HFFc6 (cell line): ENCODE data around the gene SCN1B. TPM values are rescaled to one million over a fixed set of nuclear protein-coding genes. Genes with fewer than 3 reads are reported as not detected.
A peak's percentile ranks its signal among the peaks of the same experiment; 100 is the strongest.

Experiments
- DNase-seq: peaks from one replicate; pipeline ENCODE4 v3.0.0-alpha.2; 2018
- H3K27ac Mint-ChIP-seq: 2 replicates; pipeline ENCODE4 v1.8.0; 2020; ENCODE audit warnings: mild to moderate bottlenecking, mixed read lengths
- H3K27me3 Mint-ChIP-seq: 2 replicates; pipeline ENCODE4 v1.8.0; 2021; ENCODE audit warnings: mild to moderate bottlenecking, moderate library complexity, mixed read lengths; ENCODE audit not compliant: insufficient read depth
- H3K36me3 Mint-ChIP-seq: 2 replicates; pipeline ENCODE4 v1.8.0; 2021; ENCODE audit warnings: low read depth, mixed read lengths
- H3K4me1 Mint-ChIP-seq: 2 replicates; pipeline ENCODE4 v1.8.0; 2020; ENCODE audit warnings: low read depth, mixed read lengths
- H3K4me3 Mint-ChIP-seq: 2 replicates; pipeline ENCODE4 v1.8.0; 2020; ENCODE audit warnings: mild to moderate bottlenecking, moderate library complexity, mixed read lengths
- H3K9me3 Mint-ChIP-seq: 2 replicates; pipeline ENCODE4 v1.8.0; 2020; ENCODE audit warnings: mild to moderate bottlenecking, mixed read lengths
- CTCF ChIP-seq: fragments of 200-600 bp; sonication (generic); IDR thresholded peaks from 2 replicates; pipeline ENCODE4 v1.5.0; 2021; ENCODE audit warnings: antibody characterized with exemption, mild to moderate bottlenecking
- total RNA-seq, 6 experiments: library from RNA; stranded (reverse); fragmentation: NEBNext Ultra II Directional; extraction: Animal tissue kit (Norgen Biotek cat#: 25700); gene quantifications; 2 replicates in 1 of 6; 3 replicates in 5 of 6; pipeline ENCODE4 v1.2.3, GENCODE V29; 2021

The SCN1B gene
- total RNA-seq, 6 experiments from 2014 or later, result 6.8 to 14.2 (median 12.6) TPM

- DNase-seq, result peak; percentile 62
- Mint-ChIP-seq H3K27ac (no peak overlapping the region), H3K27me3 (peaks cover 6% of the 10 kb centered on the region), H3K4me1 (peaks cover 31% of the 10 kb centered on the region), H3K9me3 (peaks cover 4% of the 10 kb centered on the region; the same call in 1 of the 2 replicates), H3K36me3 (peaks cover 6% of the 10 kb centered on the region; the same call in 1 of the 2 replicates), H3K4me3 (no peak overlapping the region)
- peak; percentile 97 for TF ChIP-seq CTCF
These were observed 36.7 kb downstream of the SCN1B start for GRCh38 chr19:35066691-35067563.

- DNase-seq, result no peak
- no peak for TF ChIP-seq CTCF
- H3K4me1 Mint-ChIP-seq, result peaks cover 22% of the 10 kb centered on the region
- H3K4me3 Mint-ChIP-seq, result peak overlapping the region; percentile 70; the same call in 1 of the 2 replicates
- H3K27me3 Mint-ChIP-seq, result peaks cover 3% of the 10 kb centered on the region
- H3K27ac Mint-ChIP-seq, result no peak overlapping the region
- H3K36me3 Mint-ChIP-seq, result peaks cover 6% of the 10 kb centered on the region; the same call in 1 of the 2 replicates
- peaks cover 4% of the 10 kb centered on the region; the same call in 1 of the 2 replicates for H3K9me3 Mint-ChIP-seq
These were observed 38.8 kb downstream of the SCN1B start for GRCh38 chr19:35068941-35069634.

- peaks cover 19% of the 10 kb centered on the region for H3K4me1 Mint-ChIP-seq
- H3K36me3 Mint-ChIP-seq, result peaks cover 6% of the 10 kb centered on the region; the same call in 1 of the 2 replicates
- no peak overlapping the region for H3K27ac Mint-ChIP-seq
- TF ChIP-seq CTCF, result no peak
- H3K27me3 Mint-ChIP-seq, result peaks cover 5% of the 10 kb centered on the region
- peaks cover 4% of the 10 kb centered on the region; the same call in 1 of the 2 replicates for H3K9me3 Mint-ChIP-seq
- no peak overlapping the region for H3K4me3 Mint-ChIP-seq
- no peak for DNase-seq
These were observed 39.4 kb downstream of the SCN1B start for GRCh38 chr19:35069696-35070095.

GRCh38 chr19:35070471-35070870 lies 40.2 kb downstream of the SCN1B start:
- Mint-ChIP-seq H3K9me3 (peaks cover 4% of the 10 kb centered on the region; the same call in 1 of the 2 replicates), H3K4me1 (peaks cover 19% of the 10 kb centered on the region), H3K27me3 (peaks cover 5% of the 10 kb centered on the region), H3K36me3 (peaks cover 6% of the 10 kb centered on the region; the same call in 1 of the 2 replicates), H3K4me3 (no peak overlapping the region), H3K27ac (no peak overlapping the region)
- TF ChIP-seq CTCF, result no peak
- DNase-seq, result no peak

GRCh38 chr19:35073516-35073915 lies 43.2 kb downstream of the SCN1B start:
- DNase-seq, result no peak
- H3K36me3 Mint-ChIP-seq, result peaks cover 6% of the 10 kb centered on the region; the same call in 1 of the 2 replicates
- H3K4me1 Mint-ChIP-seq, result peaks cover 13% of the 10 kb centered on the region
- peaks cover 4% of the 10 kb centered on the region; the same call in 1 of the 2 replicates for H3K9me3 Mint-ChIP-seq
- no peak overlapping the region for H3K27ac Mint-ChIP-seq
- H3K27me3 Mint-ChIP-seq, result peaks cover 18% of the 10 kb centered on the region
- no peak for TF ChIP-seq CTCF
- H3K4me3 Mint-ChIP-seq, result no peak overlapping the region
